GM19193 (cell line): ENCODE data around the gene ANO10.

Source experiments
- POLR2A ChIP-seq: IDR thresholded peaks from 4 replicates; pipeline ENCODE4 v1.6.1; 2011; ENCODE audit not compliant: insufficient read depth, insufficient read length; ENCODE audit errors: extremely low read depth

The ANO10 gene

GRCh38 chr3:43353393-43353792 is 268.4 kb downstream of the ANO10 start:
- no peak for TF ChIP-seq POLR2A

GRCh38 chr3:43349716-43350115 is 272.1 kb downstream of the ANO10 start:
- no peak for TF ChIP-seq POLR2A

GRCh38 chr3:43348852-43349574 is 272.8 kb downstream of the ANO10 start:
- no peak for TF ChIP-seq POLR2A

- no peak for TF ChIP-seq POLR2A
These were observed 273.5 kb downstream of the ANO10 start for GRCh38 chr3:43348350-43348749.

GRCh38 chr3:43347774-43348173 is 274.0 kb downstream of the ANO10 start:
- no peak for TF ChIP-seq POLR2A

GRCh38 chr3:43346978-43347749 is 274.6 kb downstream of the ANO10 start:
- no peak for TF ChIP-seq POLR2A

GRCh38 chr3:43345877-43346276 is 275.9 kb downstream of the ANO10 start:
- TF ChIP-seq POLR2A, result no peak

GRCh38 chr3:43345246-43345645 is 276.6 kb downstream of the ANO10 start:
- TF ChIP-seq POLR2A, result no peak

GRCh38 chr3:43344520-43344919 is 277.3 kb downstream of the ANO10 start:
- no peak for TF ChIP-seq POLR2A

- TF ChIP-seq POLR2A, result no peak
These were observed 278.0 kb downstream of the ANO10 start for GRCh38 chr3:43343815-43344214.

GRCh38 chr3:43343185-43343584 is 278.6 kb downstream of the ANO10 start:
- TF ChIP-seq POLR2A, result no peak

GRCh38 chr3:43341788-43342187 is 280.0 kb downstream of the ANO10 start:
- TF ChIP-seq POLR2A, result no peak

- no peak for TF ChIP-seq POLR2A
These were observed 281.4 kb downstream of the ANO10 start for GRCh38 chr3:43340403-43340802.

- TF ChIP-seq POLR2A, result no peak
These were observed 283.5 kb downstream of the ANO10 start for GRCh38 chr3:43338295-43338694.

GRCh38 chr3:43335799-43336198 is 286.0 kb downstream of the ANO10 start:
- no peak for TF ChIP-seq POLR2A

- no peak for TF ChIP-seq POLR2A
These were observed 286.8 kb downstream of the ANO10 start for GRCh38 chr3:43334976-43335375.

GRCh38 chr3:43331381-43331780 is 290.4 kb downstream of the ANO10 start:
- no peak for TF ChIP-seq POLR2A

GRCh38 chr3:43330981-43331380 is 290.8 kb downstream of the ANO10 start:
- TF ChIP-seq POLR2A, result no peak
